A549 (cell line): ENCODE measurements around the gene LMAN1L.

Source experiments
- POLR2A ChIP-seq: IDR thresholded peaks from 2 replicates; pipeline ENCODE4 v1.6.1; 2012; ENCODE audit warnings: mild to moderate bottlenecking, low read length
- ZNF302 ChIP-seq: fragments of 250-450 bp; sonication (Bioruptor Pico); IDR thresholded peaks from 2 replicates; pipeline ENCODE4 v1.9.0; 2021; ENCODE audit warnings: inconsistent platforms, mild to moderate bottlenecking, moderate library complexity

DNA sequence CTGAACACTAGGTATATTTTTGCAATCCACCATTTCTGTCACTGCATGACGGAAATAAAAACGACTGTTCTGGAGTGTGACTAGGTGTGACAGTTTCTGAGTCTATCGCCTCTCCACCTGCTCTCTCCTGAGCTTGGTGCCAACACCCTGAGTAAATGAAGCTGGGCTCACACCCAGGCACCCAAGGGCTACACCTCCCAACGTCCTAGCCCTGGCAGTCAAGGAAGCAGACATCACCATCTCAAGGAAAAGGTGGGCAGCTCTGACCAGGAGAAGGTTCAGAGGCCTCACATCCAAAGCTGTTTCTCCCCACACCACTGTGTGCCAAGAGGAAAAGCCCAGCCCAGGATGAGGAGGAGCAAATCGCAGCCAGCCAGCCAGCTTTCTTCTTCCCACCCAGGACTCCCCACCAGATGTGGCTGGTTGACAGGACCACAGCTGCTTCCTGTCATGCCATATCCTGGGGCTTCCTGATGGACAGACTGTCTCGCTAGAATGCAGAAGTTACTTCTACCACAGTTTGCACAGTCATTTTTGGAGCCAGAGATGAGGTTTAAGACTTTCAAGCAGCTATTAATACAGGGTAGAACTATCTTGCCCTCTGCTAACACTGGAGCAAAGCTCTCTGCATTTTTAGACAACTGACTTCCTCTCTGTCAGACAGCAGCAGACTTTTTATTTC lies 57.2 kb downstream of the LMAN1L start:
- TF ChIP-seq ZNF302 (no peak), POLR2A (no peak)
